ENCODE measurements around the gene ZNF48.
A peak's percentile ranks its signal among the peaks of the same experiment; 100 is the strongest.

- TF ChIP-seq, protein P1, sequence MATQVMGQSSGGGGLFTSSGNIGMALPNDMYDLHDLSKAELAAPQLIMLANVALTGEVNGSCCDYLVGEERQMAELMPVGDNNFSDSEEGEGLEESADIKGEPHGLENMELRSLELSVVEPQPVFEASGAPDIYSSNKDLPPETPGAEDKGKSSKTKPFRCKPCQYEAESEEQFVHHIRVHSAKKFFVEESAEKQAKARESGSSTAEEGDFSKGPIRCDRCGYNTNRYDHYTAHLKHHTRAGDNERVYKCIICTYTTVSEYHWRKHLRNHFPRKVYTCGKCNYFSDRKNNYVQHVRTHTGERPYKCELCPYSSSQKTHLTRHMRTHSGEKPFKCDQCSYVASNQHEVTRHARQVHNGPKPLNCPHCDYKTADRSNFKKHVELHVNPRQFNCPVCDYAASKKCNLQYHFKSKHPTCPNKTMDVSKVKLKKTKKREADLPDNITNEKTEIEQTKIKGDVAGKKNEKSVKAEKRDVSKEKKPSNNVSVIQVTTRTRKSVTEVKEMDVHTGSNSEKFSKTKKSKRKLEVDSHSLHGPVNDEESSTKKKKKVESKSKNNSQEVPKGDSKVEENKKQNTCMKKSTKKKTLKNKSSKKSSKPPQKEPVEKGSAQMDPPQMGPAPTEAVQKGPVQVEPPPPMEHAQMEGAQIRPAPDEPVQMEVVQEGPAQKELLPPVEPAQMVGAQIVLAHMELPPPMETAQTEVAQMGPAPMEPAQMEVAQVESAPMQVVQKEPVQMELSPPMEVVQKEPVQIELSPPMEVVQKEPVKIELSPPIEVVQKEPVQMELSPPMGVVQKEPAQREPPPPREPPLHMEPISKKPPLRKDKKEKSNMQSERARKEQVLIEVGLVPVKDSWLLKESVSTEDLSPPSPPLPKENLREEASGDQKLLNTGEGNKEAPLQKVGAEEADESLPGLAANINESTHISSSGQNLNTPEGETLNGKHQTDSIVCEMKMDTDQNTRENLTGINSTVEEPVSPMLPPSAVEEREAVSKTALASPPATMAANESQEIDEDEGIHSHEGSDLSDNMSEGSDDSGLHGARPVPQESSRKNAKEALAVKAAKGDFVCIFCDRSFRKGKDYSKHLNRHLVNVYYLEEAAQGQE (IDR thresholded peaks at IDR 0.05; ENCODE audit: insufficient read depth in 1 of 2, low read depth in 2 of 2, low read length in 2 of 2), result no peak
- no peak for TF ChIP-seq TAF1 (IDR thresholded peaks at IDR 0.05; ENCODE audit: borderline replicate concordance, insufficient read depth, low read length)
- TF ChIP-seq SIN3A (IDR thresholded peaks at IDR 0.05; ENCODE audit: borderline replicate concordance, insufficient read depth, low read length), result no peak
- TF ChIP-seq POLR2AphosphoS5 (IDR thresholded peaks at IDR 0.05; ENCODE audit: low read depth, low read length), result peak; percentile 66; the same call in 1 of the 2 replicates
Measured at GRCh38 chr16:30371248-30371816, 23.9 kb upstream of the ZNF48 start.

All from PFSK-1 (cell line).